Activated T-cell treated with anti-CD3 and anti-CD28 coated beads for 48 hours (primary cell): ENCODE results near the gene MSI2.
"Not testable (repeated sequence)": the region's sequence is repeated elsewhere in the genome, so short reads cannot be mapped to it uniquely, and the experiment has no call there.

ENCODE experiments used
- DNase-seq: peaks from one replicate; pipeline ENCODE4 v3.0.0-alpha.2; 2020; ENCODE audit warnings: low read depth

MSI2 gene

GRCh38 chr17:57484826-57485565 lies 228.7 kb downstream of the MSI2 start:
- DNase-seq: no peak

GRCh38 chr17:57485566-57485865 lies 229.2 kb downstream of the MSI2 start:
- no peak for DNase-seq

GRCh38 chr17:57485916-57486881 lies 229.9 kb downstream of the MSI2 start:
- DNase-seq: no peak

- no peak for DNase-seq
Observed at GRCh38 chr17:57486882-57487301, 230.6 kb downstream of the MSI2 start.

- DNase-seq: no peak
Observed at GRCh38 chr17:57487573-57487972, 231.2 kb downstream of the MSI2 start.

GRCh38 chr17:57488856-57489255 lies 232.5 kb downstream of the MSI2 start:
- DNase-seq: no peak

GRCh38 chr17:57489321-57489720 lies 233.0 kb downstream of the MSI2 start:
- no peak for DNase-seq

GRCh38 chr17:57490111-57490845 lies 234.0 kb downstream of the MSI2 start:
- no peak for DNase-seq

- DNase-seq: no peak
Observed at GRCh38 chr17:57490890-57491289, 234.6 kb downstream of the MSI2 start.

- no peak for DNase-seq
Observed at GRCh38 chr17:57493171-57493570, 236.8 kb downstream of the MSI2 start.

- DNase-seq: no peak
Observed at GRCh38 chr17:57493625-57494024, 237.3 kb downstream of the MSI2 start.

- no peak for DNase-seq
Observed at GRCh38 chr17:57494443-57494842, 238.1 kb downstream of the MSI2 start.

GRCh38 chr17:57495771-57496170 lies 239.4 kb downstream of the MSI2 start:
- no peak for DNase-seq

- no peak for DNase-seq
Observed at GRCh38 chr17:57496382-57496781, 240.1 kb downstream of the MSI2 start.

GRCh38 chr17:57498443-57498842 lies 242.1 kb downstream of the MSI2 start:
- DNase-seq: no peak

GRCh38 chr17:57499221-57499620 lies 242.9 kb downstream of the MSI2 start:
- DNase-seq: not testable (repeated sequence)

- no peak for DNase-seq
Observed at GRCh38 chr17:57499648-57500049, 243.3 kb downstream of the MSI2 start.

GRCh38 chr17:57501016-57501415 lies 244.7 kb downstream of the MSI2 start:
- no peak for DNase-seq

- DNase-seq: no peak
Observed at GRCh38 chr17:57502022-57502421, 245.7 kb downstream of the MSI2 start.

- no peak for DNase-seq
Observed at GRCh38 chr17:57502811-57503241, 246.5 kb downstream of the MSI2 start.

- DNase-seq: no peak
Observed at GRCh38 chr17:57504208-57504607, 247.9 kb downstream of the MSI2 start.
